ENCODE results near the gene CRB3. TPM values are rescaled to one million over a fixed set of nuclear protein-coding genes. Genes with fewer than 3 reads are reported as not detected.

CRB3 gene
- total and polyA plus RNA-seq, 2 experiments from 2014 or later, result 11.8 to 44.4 TPM

DNA sequence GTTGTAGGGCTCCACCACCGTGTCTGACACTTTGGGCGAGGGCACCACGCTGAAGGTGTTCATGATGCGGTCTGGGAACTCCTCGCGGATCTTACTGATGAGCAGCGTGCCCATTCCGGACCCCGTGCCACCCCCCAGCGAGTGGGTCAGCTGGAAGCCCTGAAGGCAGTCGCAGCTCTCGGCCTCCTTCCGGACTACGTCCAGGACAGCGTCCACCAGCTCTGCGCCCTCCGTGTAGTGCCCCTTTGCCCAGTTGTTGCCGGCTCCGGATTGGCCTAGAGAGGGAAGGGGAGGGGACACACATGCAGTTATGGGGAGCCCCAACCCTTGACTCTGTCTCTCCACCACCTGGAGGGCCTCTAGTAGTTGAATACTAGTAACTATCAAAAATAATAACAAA is 31.9 kb downstream of the CRB3 start:
- Mint-ChIP-seq H3K4me3 (no peak overlapping the region), H3K27ac (no peak overlapping the region), H3K9me3 (no peaks in the 10 kb centered on the region; the same call in 1 of the 3 replicates), H3K27me3 (ENCODE audit: insufficient read depth, low read depth, poor library complexity) (peaks cover 10% of the 10 kb centered on the region), H3K36me3 (ENCODE audit: low read depth) (no peaks in the 10 kb centered on the region; the same call in 1 of the 3 replicates), H3K4me1 (peaks cover under 1% of the 10 kb centered on the region; the same call in 1 of the 3 replicates)
- TF ChIP-seq ZNF462 (CRISPR knock-in tag; IDR thresholded peaks at IDR 0.05) (no peak), CREB1 (CRISPR knock-in tag; IDR thresholded peaks at IDR 0.05; ENCODE audit: low read depth) (no peak), NANOG (IDR thresholded peaks at IDR 0.05; ENCODE audit: borderline replicate concordance) (no peak), EZH2 (IDR thresholded peaks at IDR 0.05; ENCODE audit: low read depth, unreplicated experiment) (no peak)
- TF ChIP-seq, protein P1, sequence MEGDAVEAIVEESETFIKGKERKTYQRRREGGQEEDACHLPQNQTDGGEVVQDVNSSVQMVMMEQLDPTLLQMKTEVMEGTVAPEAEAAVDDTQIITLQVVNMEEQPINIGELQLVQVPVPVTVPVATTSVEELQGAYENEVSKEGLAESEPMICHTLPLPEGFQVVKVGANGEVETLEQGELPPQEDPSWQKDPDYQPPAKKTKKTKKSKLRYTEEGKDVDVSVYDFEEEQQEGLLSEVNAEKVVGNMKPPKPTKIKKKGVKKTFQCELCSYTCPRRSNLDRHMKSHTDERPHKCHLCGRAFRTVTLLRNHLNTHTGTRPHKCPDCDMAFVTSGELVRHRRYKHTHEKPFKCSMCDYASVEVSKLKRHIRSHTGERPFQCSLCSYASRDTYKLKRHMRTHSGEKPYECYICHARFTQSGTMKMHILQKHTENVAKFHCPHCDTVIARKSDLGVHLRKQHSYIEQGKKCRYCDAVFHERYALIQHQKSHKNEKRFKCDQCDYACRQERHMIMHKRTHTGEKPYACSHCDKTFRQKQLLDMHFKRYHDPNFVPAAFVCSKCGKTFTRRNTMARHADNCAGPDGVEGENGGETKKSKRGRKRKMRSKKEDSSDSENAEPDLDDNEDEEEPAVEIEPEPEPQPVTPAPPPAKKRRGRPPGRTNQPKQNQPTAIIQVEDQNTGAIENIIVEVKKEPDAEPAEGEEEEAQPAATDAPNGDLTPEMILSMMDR (conservative IDR thresholded peaks at IDR 0.05; ENCODE audit: low read depth in 2 of 2), result no peak
- Histone ChIP-seq H4K20me1 (replicated peaks; ENCODE audit: insufficient read depth) (no peaks in the 10 kb centered on the region), H3F3A (replicated peaks; ENCODE audit: low read depth) (no peaks in the 10 kb centered on the region), H3K79me2 (replicated peaks; ENCODE audit: insufficient read depth) (no peaks in the 10 kb centered on the region), H3K4me3 (no peak overlapping the region), H3K27me3 (ENCODE audit: insufficient read depth) (peaks cover 2% of the 10 kb centered on the region; the same call in 1 of the 2 replicates), H3K4me2 (no peak overlapping the region), H2AFZ (no peak overlapping the region), H3K4me1 (ENCODE audit: insufficient read depth) (0 out of 2 replicates have a peak, but pooled peaks cover under 1% of the 10 kb centered on the region), H3K9me2 (ENCODE audit: insufficient read depth) (no peaks in the 10 kb centered on the region), H3K27ac (ENCODE audit: low read depth) (no peak overlapping the region), H3K36me3 (ENCODE audit: insufficient read depth) (no peaks in the 10 kb centered on the region)
- DNase-seq (ENCODE audit: low spot score) (no peak), ATAC-seq (no peak)

All from GM23338 (cell line).